Activated CD4-positive, alpha-beta T cell treated with anti-CD3 and anti-CD28 coated beads, Interleukin-2, amount 50 U/mL, for 16 hours (primary cell): ENCODE measurements around the gene C1orf52.

Experiments used
- DNase-seq: peaks from one replicate; pipeline ENCODE4 v3.0.0-alpha.2; 2020

Gene C1orf52

DNA sequence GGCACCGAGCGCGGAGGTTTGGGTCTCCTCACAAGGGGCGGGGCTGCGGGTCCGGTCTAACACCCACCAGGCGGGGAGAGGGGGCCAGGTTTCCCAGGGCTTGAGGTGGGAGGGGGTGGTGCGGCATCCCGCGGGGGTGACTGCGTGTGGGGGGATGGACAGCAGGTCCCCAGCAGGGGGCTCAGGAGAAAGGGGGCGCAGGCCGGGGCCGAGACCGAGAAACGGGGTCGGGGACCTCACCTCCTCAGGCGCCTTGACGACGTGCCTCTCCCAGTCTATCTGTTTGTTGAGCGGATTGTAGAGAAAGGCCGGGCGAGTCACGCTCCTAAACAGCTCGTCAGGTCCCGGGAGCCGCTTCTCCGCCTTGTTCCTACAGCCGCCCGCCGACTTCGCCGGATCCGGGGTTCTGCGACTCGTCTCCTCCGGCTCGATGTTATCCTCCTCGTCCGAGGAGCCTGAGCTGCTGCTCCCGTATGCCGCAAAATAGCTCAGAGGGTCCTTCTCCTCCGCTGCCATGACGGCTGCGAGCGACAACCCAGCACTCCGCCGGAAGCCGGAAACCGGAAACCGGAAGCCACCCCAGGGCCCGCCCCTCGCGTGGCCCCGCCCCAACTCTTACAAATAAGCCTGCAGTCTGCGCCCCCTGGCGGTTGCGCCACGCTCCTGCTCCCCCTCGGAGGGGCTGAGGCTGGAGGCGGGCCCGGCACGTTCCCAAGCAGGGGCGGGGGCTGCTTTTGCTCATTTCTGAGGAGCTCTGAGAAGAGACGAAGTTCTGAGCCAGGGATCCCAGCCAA is at the start of gene C1orf52:
C1orf52 (minus strand) TSS at position 545 of the 794 bp plus-strand sequence; CDS start at position 516, 29 bp downstream.
- peak; percentile 95 for DNase-seq

- DNase-seq = no peak
Measured at GRCh38 chr1:85308833-85309350, 49.4 kb upstream of the C1orf52 start.

DNA sequence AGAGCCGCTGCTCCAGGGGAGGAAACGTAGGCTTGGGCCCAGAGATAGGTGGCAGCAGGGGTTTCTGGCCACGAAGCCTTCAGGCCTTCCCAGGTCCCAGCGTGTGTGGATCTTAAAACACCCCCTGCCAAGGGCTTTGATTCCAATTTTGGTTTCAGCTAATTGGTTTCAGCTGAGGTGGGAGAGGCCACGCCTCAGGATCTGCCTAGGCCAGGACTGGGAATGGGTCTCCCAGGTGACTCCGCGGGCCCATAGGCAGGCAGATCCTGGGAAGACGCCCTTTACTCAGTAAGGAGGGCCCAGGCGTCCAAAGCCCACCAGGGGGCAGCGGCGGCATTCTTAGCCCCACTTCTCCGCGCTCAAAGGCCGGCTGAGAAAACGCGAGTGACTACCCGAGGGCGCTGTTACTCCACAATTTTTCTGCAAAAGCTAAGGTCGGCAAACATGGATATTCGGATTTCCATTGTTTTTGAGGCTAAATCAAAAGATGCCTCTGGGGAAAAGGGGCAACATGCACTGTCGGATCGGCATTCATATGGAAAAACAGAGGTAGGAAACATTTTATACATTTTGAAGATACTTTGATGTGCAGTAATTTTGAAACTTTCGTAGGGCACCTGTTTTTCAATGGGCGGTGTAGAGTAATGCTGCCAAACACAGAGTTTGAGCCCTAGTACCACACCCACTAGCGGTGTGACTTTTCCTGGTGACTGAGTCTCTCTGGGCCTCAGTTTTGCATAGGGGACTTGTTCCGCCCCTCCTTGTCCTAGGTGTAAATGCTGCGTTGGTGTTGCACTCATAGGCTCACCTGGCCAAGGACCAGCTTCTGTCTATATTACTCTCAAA is 48.7 kb upstream of the C1orf52 start:
- DNase-seq = peak; percentile 60

GRCh38 chr1:85306236-85306635 is 46.8 kb upstream of the C1orf52 start:
- DNase-seq = no peak

DNA sequence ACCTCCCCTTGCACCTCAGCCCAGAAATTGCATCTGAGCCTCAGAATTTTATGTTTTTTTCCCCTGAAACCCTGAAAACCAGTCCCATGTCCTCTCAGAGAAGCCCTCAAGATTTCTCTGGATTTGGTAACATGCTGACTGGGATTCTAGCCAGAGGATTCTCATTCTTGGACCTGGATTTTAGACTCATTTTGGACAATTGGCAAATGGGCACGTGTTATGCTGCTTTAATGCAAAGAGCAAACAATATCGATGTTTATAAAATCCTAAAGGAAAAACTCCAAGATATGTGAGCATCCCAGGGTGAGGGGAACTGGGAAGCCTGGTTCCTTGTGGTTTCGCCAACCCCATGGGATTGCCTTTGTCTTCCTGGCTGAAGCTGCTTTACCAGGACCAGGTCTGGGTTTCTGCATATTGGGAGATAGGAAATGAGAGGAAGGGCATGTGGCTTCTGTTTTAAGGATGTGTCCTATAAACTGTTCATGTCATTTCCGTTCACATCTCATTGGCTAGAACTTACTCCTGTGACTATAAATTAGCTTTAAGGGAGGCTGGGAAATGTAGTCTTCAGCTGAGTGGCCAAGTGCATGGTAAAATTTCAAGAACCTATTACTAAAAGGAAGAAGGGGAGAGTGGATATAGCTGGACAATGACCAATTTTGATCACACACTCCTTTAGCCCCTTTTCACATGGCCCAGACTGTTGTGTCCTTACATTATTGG is 44.1 kb upstream of the C1orf52 start:
- no peak for DNase-seq

DNA sequence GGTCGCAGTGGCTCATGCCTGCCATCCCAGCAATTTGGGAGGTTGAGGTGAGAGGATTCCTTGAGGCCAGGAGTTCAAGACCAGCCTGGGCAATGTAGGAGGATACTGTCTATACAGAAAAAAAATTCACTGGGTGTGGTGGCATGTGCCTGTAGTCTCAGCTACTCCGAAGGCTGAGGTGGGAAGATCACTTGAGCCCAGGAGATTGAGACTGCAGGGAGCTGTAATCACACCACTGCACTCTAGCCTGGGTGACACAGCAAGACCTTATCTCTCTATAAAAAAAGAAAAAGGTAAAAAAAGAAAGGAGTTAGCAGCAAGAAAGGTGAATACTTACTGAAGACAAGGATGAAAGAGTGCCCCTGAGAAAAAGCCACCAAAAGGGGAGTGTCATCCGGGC is 40.7 kb upstream of the C1orf52 start:
- no peak for DNase-seq

GRCh38 chr1:85297855-85298629 is 38.6 kb upstream of the C1orf52 start:
- peak; percentile 92 for DNase-seq

DNA sequence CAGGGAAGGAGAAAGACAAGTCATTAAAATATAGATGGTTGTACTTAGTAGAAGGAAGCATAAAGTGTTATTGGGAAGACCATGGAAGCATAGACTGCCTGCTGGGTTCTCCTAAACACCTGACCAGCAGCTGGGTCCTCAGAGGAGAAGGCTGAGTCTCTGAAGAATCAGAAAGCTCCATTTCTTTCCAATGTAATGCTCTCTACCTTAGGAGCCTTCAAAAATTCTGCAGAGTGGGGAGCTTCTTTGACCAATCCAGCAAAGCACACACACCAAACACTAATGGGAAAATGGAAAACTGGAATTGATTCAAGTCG is 38.0 kb upstream of the C1orf52 start:
- DNase-seq = no peak

DNA sequence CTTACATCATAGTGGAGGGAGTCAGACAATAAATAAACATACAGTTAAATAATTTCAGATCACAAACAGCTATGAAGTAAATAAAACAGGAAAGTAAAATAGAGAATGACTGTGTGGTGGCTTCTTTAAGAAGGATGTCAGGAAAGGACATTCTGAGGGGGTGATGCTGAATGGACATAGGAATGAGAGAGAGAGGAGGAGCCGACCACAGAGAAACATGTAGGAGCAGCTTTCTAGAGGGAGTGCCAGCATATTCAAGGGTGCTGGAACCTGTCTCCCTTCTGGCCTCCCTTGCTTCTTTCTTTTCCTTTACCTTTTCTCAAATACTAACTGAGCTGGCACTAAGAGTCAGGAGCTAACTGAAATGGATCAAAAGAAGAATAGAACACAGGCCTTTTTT is 37.5 kb upstream of the C1orf52 start:
- no peak for DNase-seq

GRCh38 chr1:85295654-85296053 is 36.2 kb upstream of the C1orf52 start:
- no peak for DNase-seq

DNA sequence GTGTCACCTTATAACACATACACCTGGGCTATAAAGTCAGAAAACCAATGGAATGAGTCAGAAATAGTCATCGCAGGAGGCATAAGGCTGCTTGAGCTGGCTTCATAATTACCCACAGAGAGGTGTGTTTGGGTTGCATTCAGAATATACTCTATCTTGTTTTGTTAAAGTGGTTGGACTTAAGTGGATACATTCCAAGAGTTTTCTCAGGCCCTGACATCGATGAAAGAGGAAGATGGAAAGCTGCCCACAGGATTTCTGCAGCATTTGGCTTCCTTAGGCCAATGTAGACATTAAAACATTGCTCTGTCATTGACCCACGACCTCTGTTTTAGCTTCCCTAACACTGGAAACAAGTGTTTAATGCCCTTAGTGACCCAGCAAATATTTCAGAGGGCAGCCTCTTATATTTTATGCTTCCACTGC is 35.6 kb upstream of the C1orf52 start:
- no peak for DNase-seq

DNA sequence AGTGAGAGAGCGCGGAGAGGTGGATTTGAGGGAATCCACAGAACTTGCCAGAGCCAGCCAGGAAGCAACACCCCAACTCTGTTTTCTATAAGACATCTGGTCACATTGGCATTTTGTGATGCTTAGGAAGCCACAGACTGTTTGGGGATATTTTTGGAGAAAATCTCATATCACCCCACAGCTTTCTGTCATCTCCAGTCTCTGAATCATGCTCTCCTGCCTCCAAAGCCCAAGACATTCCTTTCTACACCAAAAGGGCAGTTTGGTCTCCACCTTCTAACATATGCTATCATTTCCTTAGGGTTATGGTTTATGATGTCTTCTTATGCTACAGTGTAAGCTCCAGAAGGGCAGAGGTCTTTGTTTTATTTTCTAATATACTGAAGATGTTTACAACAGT is 31.4 kb upstream of the C1orf52 start:
- no peak for DNase-seq

DNA sequence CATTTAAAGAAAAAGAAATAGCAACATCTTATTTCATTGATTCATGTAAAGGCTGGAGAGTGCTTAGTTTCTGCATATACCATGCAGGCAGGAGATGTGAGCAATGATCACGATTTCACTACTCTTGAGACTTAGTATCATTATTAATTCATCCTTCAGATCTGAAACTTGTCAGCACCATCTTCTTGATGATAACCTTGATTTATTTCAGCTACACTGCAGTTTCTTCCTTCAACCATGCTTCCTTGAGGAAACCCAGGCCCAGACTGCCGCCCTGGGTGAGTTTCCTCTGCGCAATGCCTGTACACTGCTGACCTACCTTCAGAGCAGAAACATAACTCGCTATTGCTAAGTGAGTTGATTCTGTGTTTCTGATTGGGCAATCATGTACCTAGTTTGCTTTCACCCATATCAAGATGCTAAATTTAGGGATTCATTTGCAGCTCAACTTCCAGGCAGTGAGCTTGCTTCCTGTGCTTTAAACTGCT is 30.4 kb upstream of the C1orf52 start:
- no peak for DNase-seq

GRCh38 chr1:85289207-85289847 is 29.9 kb upstream of the C1orf52 start:
- DNase-seq = peak; percentile 44

DNA sequence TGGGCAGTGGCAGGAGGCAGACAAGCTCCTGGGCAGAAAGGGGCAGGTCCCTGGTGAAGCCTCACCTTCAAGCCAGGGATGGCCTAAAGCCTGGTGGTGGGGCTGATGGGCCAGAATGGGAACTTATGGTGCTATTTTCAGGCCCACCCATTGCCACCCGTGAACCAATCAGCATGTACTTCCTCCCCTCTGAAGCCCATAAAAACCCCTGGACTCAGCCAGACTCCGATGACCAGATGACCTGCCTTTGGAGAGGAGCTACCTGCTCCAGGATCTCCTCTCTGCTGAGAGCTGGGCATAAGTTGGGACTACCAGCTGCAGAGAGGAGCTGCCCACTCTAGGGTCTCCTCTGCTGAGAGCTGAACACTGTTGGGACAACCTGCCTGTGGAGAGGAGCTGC is 24.7 kb upstream of the C1orf52 start:
- no peak for DNase-seq

DNA sequence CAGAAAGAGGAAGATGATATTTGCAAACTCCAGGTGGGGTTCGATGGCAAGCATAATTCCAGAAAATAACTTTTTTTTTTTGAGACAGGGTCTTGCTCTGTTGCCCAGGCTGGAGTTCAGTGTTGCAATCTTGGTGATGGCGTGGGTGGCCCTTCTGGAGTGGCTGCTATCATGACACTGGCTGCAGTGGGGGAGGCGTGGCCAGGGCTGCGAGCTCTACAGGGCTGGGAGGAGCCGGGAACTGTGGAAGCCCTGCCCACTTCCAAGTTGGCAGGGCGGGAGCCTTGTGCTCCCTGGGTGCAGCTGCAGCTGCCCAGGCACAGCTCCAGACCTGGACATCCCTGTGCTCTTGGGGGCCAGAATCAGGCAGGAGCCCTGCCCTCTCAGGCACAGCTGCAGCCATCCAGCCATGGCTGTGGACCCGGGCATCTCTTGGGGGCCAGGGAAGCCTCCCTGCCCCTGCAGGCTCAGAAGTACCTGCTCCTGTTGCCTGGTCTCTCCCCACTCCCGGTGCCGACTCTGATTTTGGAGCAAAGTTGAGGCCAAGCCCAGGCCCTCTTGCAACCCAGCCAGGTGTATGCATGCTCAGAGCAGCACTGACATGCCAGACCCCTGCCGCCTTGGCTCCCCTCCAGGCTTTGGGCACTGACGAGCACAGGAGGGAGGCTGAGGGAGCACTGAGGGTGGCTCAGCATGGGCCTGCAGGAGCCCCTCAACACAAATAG is 24.2 kb upstream of the C1orf52 start:
- no peak for DNase-seq

DNA sequence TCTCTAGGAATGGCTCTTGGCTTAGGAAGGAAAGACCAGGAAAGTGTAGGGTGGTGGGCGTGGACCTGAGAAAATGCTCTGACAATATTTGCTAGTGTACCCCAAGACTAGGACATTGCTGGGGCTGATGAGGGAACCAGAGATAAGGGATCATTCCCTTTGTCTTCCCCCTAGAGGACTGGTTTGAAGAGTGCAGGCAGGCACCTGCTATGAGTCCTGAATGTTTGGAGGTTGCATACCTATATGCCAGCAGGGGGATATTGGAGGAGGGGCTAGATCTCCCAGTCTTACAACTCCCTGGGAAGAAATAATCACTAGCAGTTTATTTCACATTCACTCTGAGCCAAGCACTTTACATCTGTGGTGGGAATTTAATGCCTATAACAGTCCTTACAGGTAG is 23.0 kb upstream of the C1orf52 start:
- DNase-seq = no peak

GRCh38 chr1:85280636-85281035 is 21.2 kb upstream of the C1orf52 start:
- DNase-seq = no peak

DNA sequence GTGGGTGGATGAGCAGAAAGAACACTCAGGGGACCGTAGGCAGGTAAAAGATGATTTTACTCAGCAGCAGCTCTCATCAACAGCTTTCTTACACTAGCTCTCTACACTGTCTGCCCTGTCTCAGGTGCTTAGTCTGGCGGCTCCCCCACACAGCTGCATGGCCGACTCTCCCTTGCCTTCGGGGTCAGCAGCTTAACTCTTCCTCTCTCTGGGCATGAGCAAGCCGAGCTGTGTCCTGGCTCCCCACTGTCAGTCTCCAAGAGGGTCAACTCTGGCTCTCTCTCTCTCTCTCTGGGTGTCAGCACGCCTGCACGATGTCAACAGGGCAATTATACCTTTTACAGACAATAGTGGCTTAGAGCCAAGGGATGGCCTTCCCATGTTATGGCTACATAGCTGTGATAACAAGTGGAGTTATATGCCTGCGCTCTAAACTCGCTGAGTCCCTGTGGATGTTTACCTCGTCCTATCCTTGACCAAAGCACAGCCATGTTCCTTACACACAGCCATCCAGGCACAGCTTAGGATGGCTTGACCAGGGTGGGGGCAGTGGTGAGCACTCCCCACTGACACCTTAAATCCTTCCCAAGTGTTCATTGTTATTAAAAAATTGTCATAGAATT is 20.1 kb upstream of the C1orf52 start:
- no peak for DNase-seq

DNA sequence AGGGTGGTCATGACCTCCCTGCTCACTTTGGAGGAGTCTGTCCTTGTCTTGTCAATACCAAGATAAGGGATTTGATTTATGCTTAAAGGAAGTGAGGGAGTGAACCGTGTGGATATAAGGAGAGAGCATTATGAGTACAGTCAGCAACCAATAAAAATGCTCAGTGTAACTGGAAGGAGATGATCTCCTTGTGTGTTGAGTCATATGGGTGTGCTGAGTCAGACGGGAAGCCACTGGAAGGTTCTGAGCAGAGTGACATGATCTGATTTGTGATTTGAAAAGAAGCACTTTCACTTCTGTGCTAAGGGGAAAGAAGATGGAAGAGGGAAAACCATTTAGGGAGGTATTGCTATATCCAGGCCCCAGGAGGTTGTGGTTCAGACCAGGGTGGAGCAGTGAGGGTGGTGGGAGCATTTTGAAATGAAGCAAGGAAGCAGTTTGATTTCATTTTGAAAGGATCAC is 19.4 kb upstream of the C1orf52 start:
- peak; percentile 84 for DNase-seq

DNA sequence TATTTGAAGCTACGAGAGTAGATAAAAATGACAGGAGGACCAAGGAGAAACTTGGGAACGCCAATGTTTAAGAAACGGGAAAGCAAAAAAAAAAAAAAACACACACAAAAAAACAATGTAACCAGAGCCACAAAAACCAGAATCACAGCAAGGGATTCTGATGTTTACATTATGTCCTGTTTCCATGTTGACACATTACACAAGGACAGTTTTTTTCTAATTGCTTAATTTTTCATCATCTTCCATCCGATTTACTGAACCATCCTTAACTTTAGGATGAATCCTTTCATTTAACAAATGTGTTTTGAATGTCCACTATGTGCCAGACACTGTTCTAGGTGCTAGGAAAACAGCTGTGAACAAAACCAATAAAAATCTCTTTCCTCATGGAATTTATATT is 18.3 kb upstream of the C1orf52 start:
- no peak for DNase-seq
